ENCODE results near the gene ADGRL3. TPM values are rescaled to one million over a fixed set of nuclear protein-coding genes. Genes with fewer than 3 reads are reported as not detected.

Gene ADGRL3
- total and polyA plus RNA-seq, 9 donors, result 0.88 to 9.5 (median 2.5) TPM

DNA sequence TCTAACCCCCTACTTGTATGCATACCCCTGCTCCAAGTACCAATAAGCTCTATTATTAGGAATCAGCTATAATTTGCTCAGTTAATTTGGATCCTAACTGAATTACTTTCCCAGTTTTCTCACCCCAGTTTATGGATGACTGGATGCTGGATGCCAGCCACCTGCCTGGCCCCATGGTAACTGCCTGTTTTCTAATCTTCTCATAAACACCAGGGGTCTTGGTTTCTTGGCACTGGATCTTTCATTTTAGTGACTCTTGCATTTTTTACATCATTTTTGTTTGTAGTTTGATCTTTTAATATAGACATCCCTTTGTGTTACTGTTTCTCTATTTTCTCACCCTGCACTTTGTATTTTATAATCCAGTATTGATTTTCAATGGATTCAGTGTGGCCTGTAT is 246.8 kb downstream of the ADGRL3 start:
- Histone ChIP-seq H3K4me1 (ENCODE audit: insufficient read depth) (no peaks in the 10 kb centered on the region), H3K36me3 (no peaks in the 10 kb centered on the region), H3K9me3 (no peaks in the 10 kb centered on the region), H3K27me3 (no peaks in the 10 kb centered on the region), H3K4me3 (no peak overlapping the region), H3K27ac (no peak overlapping the region)
- TF ChIP-seq EP300 (IDR thresholded peaks at IDR 0.05), result no peak
- no peak for TF ChIP-seq POLR2A (IDR thresholded peaks at IDR 0.05)
- TF ChIP-seq, protein P1, sequence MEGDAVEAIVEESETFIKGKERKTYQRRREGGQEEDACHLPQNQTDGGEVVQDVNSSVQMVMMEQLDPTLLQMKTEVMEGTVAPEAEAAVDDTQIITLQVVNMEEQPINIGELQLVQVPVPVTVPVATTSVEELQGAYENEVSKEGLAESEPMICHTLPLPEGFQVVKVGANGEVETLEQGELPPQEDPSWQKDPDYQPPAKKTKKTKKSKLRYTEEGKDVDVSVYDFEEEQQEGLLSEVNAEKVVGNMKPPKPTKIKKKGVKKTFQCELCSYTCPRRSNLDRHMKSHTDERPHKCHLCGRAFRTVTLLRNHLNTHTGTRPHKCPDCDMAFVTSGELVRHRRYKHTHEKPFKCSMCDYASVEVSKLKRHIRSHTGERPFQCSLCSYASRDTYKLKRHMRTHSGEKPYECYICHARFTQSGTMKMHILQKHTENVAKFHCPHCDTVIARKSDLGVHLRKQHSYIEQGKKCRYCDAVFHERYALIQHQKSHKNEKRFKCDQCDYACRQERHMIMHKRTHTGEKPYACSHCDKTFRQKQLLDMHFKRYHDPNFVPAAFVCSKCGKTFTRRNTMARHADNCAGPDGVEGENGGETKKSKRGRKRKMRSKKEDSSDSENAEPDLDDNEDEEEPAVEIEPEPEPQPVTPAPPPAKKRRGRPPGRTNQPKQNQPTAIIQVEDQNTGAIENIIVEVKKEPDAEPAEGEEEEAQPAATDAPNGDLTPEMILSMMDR (IDR thresholded peaks at IDR 0.05), result no peak
- DNase-seq, result no peak
- intact Hi-C loops (cut with DNase I), result no loop called here

DNA sequence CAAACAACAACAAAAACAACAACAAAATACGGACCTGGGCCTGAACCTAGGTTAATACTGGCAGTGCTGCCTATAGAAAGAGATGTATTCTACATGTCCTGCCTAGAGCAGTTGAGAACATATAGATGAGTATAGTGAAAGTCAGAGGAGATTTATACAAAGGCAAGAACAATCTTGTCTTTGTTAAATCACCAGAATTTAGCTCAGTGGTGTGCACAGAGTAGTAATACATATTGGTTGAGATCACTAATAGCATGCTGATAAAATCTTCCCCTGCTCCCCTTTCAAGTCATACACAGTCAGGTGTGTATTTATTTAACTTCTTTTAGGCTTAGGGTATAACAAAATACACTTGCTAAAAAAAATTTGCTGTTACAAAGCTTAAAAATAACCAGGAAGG is 247.8 kb downstream of the ADGRL3 start:
- Histone ChIP-seq H3K27me3 (no peaks in the 10 kb centered on the region), H3K36me3 (no peaks in the 10 kb centered on the region), H3K9me3 (no peaks in the 10 kb centered on the region), H3K27ac (no peak overlapping the region), H3K4me3 (no peak overlapping the region), H3K4me1 (ENCODE audit: insufficient read depth) (no peaks in the 10 kb centered on the region)
- intact Hi-C loops (cut with DNase I), result no loop called here
- no peak for TF ChIP-seq EP300 (IDR thresholded peaks at IDR 0.05)
- no peak for TF ChIP-seq POLR2A (IDR thresholded peaks at IDR 0.05)
- TF ChIP-seq, protein P1 (IDR thresholded peaks at IDR 0.05), result no peak
- no peak for DNase-seq
- WGBS, 3 donors, result 82 to 94% (median 89%) methylated on average over 1 of the region's 1 CpG

- no peak for DNase-seq
- TF ChIP-seq POLR2A (IDR thresholded peaks at IDR 0.05) (no peak), EP300 (IDR thresholded peaks at IDR 0.05) (no peak)
- TF ChIP-seq, protein P1 (IDR thresholded peaks at IDR 0.05), result no peak
- 80 to 85% (median 81%) methylated on average over 3 of the region's 3 CpGs for WGBS, 3 donors
- no peaks in the 10 kb centered on the region for H3K27me3 ChIP-seq
- no peak overlapping the region for H3K27ac ChIP-seq
- H3K9me3 ChIP-seq, result no peaks in the 10 kb centered on the region
- no peak overlapping the region for H3K4me3 ChIP-seq
- intact Hi-C loops (cut with DNase I), result no loop called here
- H3K4me1 ChIP-seq (ENCODE audit: insufficient read depth), result no peaks in the 10 kb centered on the region
- no peaks in the 10 kb centered on the region for H3K36me3 ChIP-seq
Measured at GRCh38 chr4:61451935-61452334, 251.8 kb downstream of the ADGRL3 start.

- H3K9me3 ChIP-seq, result no peaks in the 10 kb centered on the region
- 51 to 61% (median 54%) methylated on average over 1 of the region's 1 CpG for WGBS, 3 donors
- no peak overlapping the region for H3K27ac ChIP-seq
- intact Hi-C loops (cut with DNase I), result no loop called here
- TF ChIP-seq POLR2A (IDR thresholded peaks at IDR 0.05) (no peak), EP300 (IDR thresholded peaks at IDR 0.05) (no peak)
- TF ChIP-seq, protein P1 (IDR thresholded peaks at IDR 0.05), result no peak
- H3K36me3 ChIP-seq, result no peaks in the 10 kb centered on the region
- H3K4me1 ChIP-seq (ENCODE audit: insufficient read depth), result peaks cover 1% of the 10 kb centered on the region
- no peak overlapping the region for H3K4me3 ChIP-seq
- H3K27me3 ChIP-seq, result no peaks in the 10 kb centered on the region
- no peak for DNase-seq
Measured at GRCh38 chr4:61461956-61462355, 261.8 kb downstream of the ADGRL3 start.
